Esophagus squamous epithelium (tissue), 4 donors: Measurements from ENCODE around the gene ZDHHC18.
"Not testable (repeated sequence)": the region's sequence is repeated elsewhere in the genome, so short reads cannot be mapped to it uniquely, and the experiment has no call there.

Source experiments
- CTCF ChIP-seq, 6 experiments: fragments of 450-650 bp in 4 of 6; fragments of 200-600 bp in 2 of 6; sonication (generic) in 2 of 6; IDR thresholded peaks; one replicate each; pipeline ENCODE4 v1.5.1; 2016 to 2019; ENCODE audit warnings: antibody characterized with exemption in 6 of 6, mild to moderate bottlenecking in 4 of 6, moderate library complexity in 4 of 6
- POLR2A ChIP-seq, 4 donors: fragments of 450-650 bp; IDR thresholded peaks; one replicate each; pipeline ENCODE4 v1.6.1; 2017; ENCODE audit warnings: antibody characterized with exemption in 4 of 4, mild to moderate bottlenecking in 4 of 4, moderate library complexity in 3 of 4

GRCh38 chr1:26847826-26848225, 21.3 kb downstream of the ZDHHC18 start:
- not testable (repeated sequence) for TF ChIP-seq POLR2A, CTCF (IDR thresholded peaks at IDR 0.05)
